ENCODE measurements around the gene JAZF1. TPM values are rescaled to one million over a fixed set of nuclear protein-coding genes. Genes with fewer than 3 reads are reported as not detected.
A peak's percentile ranks its signal among the peaks of the same experiment; 100 is the strongest.

JAZF1 gene
- total RNA-seq, 8 experiments from 2014 or later: 6.5 to 68.8 (median 17.6) TPM

DNA sequence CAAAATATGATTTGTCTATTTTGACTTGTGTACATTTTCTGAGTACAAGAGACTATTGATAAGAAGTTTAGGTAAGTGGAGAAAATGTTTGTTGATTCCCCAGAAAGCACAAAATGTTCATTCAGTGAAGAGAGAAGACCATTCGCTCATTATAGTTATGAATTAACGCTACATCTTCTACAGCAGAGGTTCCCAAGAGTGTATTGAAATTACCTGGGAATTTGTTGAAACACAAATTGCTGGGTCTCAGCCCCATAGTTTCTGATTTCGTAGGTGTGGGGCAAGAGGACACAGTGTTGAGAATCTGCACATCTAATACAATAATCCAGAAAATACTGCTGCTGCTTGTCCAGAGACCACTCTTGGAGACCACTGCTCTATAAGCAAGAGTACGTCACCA, 24.2 kb downstream of the JAZF1 start:
- Histone ChIP-seq H3K4me3 (no peak overlapping the region), H3K4me1 (replicated peaks in 1 of 2) (no peaks in the 10 kb centered on the region), H3K27ac (no peak overlapping the region)
- in situ Hi-C loops (cut with MboI; ENCODE audit: low pct_unique_long_range_greater_than_20kb in 2 of 9, low sequenced_read_pairs in 9 of 9, unreplicated experiment in 9 of 9): no loop called here
- ATAC-seq (replicated peaks in 6 of 8): no peak
- WGBS, 10 experiments: 70 to 100% (median 88%) methylated on average over 1 to 4 of the region's 4 CpGs; no CpG with 5 or more reads in 2 of the 10 experiments

DNA sequence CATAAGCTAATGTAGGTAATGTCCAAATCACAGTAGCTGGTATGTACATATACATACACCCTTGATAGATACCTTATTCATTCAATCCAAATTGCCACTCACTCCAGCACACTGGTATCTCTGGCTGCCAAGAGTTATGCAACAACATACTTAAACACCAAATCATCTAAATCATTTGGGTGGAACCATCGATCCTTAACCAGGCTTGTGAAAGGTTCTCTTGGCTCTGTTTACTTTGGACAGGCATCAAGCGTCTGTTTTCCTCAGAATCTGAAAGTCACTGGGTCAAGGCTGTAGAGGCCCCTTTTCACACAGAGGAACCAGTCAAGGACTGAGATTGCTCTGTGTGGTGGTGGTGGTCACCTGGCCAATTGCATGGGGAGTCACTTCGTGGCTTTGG, 24.6 kb downstream of the JAZF1 start:
- no peak overlapping the region for H3K27ac ChIP-seq

DNA sequence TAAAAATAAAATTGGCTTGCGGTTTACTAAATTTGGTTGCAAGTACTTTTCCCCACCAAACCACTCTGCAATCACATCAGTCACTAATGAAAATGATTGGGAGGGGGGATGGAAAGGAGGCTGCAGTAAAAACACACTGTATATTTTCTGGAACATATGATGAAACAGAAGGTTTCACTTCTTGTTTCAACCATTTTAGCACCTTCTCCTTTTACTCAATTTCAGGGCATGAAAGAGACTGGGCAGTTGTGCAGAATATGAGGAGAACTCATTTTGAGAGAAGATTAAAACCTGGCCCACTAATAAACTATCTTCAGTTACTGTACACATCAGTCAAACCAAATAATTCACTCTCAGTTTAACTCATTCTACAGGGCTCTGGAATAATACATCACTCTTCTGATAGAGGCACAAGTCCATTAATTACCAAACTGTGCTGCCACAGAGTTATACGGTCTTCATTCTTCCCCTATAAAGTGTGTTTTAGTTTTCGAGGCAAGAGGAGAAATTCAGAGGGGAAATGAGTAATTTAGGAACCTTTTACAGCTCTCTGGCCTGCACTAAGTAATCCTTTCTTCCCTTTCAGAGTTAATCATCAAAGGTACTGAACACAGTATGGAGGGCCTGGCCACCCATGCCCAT, 25.5 kb downstream of the JAZF1 start:
- Histone ChIP-seq H3K4me1 (replicated peaks in 1 of 2) (no peaks in the 10 kb centered on the region), H3K4me3 (no peak overlapping the region), H3K27ac (no peak overlapping the region)
- no peak for ATAC-seq (replicated peaks in 6 of 8)
- in situ Hi-C loops (cut with MboI; ENCODE audit: low pct_unique_long_range_greater_than_20kb in 2 of 9, low sequenced_read_pairs in 9 of 9, unreplicated experiment in 9 of 9): no loop called here
- WGBS, 10 experiments: 49 to 100% (median 89%) methylated on average over 1 to 3 of the region's 3 CpGs

More for the DNA sequence above, 24.6 kb downstream of the JAZF1 start:
- peak in 2 of 8 experiments; percentile 36 to 72 for ATAC-seq (replicated peaks in 6 of 8)
- 29 to 100% (median 93%) methylated on average over 1 to 3 of the region's 3 CpGs; no CpG with 5 or more reads in 3 of the 10 experiments for WGBS, 10 experiments
- H3K4me3 ChIP-seq: no peak overlapping the region
- H3K4me1 ChIP-seq (replicated peaks in 1 of 2): no peaks in the 10 kb centered on the region
- in situ Hi-C loops (cut with MboI; ENCODE audit: low pct_unique_long_range_greater_than_20kb in 2 of 9, low sequenced_read_pairs in 9 of 9, unreplicated experiment in 9 of 9): no loop called here

DNA sequence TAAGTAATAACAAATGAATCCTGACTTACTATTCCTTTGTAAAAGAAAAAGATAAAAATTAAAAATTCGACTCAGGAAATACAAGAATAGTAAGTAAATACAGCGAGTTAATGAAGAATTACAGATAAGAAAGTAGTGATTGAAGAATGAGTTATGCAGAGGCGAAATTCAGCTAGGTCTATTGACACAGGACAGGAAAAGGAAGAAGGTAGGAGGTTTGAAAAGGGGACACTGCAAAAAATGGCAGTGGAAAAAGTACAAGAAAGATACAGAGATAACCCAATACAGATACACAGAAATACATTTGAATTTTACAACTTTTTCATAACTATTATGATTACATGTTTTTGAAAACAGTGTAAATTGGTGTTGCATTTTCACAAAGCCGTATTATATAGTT, 28.0 kb downstream of the JAZF1 start:
- Histone ChIP-seq H3K4me1 (replicated peaks in 1 of 2) (peaks cover 5 to 8% of the 10 kb centered on the region in 2 donors), H3K4me3 (no peak overlapping the region), H3K27ac (no peak overlapping the region)
- in situ Hi-C loops (cut with MboI; ENCODE audit: low pct_unique_long_range_greater_than_20kb in 2 of 9, low sequenced_read_pairs in 9 of 9, unreplicated experiment in 9 of 9): no loop called here
- ATAC-seq (replicated peaks in 6 of 8): no peak
- 62 to 92% (median 78%) methylated on average over 2 to 4 of the region's 4 CpGs for WGBS, 10 experiments

DNA sequence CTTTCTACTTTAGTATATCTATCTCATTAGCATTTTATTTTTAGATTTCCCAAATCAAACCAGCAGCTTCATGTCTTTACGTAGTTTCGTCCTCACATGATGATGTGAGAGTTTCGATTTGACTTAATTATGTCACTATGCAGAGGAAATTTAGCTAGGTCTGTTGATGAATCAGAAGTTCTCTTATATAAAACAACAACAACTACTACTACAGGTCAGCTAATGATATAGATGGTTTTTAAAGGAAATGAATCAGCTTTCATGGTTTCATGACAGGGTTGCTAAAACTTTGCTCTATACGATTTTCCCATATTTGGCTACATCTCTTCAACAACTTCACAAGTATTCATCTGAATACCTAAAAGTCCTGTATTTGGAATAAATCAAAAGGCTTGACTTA, 28.6 kb downstream of the JAZF1 start:
- H3K4me1 ChIP-seq (replicated peaks in 1 of 2): peaks cover 5 to 8% of the 10 kb centered on the region in 2 donors

DNA sequence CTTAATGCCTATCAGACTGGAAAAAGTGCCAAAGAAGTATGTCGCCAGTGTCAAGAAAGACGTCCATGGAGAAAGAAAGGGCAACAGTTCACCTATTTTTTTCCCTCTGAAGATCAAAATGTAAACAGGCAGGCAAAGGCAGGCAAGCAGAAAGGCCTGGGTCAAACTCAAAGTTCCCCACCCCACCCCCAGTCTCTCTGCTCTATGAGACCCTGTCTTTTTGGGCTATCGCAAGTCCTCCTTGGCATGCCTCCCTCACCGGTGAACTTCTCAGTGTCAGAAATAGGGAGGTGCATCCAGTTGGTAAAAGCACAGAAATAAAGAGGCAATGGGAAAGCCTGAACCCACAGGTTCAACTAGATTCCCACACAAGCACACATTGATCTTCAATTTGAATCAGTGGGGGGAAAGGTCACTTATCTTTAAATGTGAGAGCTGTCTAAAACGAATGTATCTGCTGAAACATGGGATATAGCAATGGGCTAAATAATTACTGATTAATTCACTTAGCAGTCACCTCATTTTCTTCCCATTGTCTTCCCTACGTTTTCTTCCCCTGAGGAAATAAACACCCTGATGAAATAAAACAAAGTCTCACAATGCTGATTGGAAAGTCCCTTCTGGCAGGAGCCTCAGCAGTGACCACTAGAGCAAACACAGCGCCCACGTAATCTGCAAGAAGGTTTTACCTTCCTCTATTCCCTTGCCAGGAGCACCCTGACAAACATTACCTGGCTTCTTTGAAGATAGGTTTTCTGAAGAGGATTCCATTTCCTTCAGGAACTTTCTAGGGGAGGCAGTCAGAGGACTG, 31.1 kb downstream of the JAZF1 start:
- Histone ChIP-seq H3K4me3 (no peak overlapping the region), H3K4me1 (replicated peaks in 1 of 2) (peaks cover 8 to 10% of the 10 kb centered on the region in 2 donors), H3K27ac (no peak overlapping the region)
- in situ Hi-C loops (cut with MboI; ENCODE audit: low pct_unique_long_range_greater_than_20kb in 2 of 9, low sequenced_read_pairs in 9 of 9, unreplicated experiment in 9 of 9): no loop called here
- whole genome bisulfite sequencing, 10 experiments: 17 to 100% (median 73%) methylated on average over 1 to 6 of the region's 8 CpGs
- no peak for ATAC-seq (replicated peaks in 6 of 8)

More for the DNA sequence above, 28.6 kb downstream of the JAZF1 start:
- H3K4me3 ChIP-seq: no peak overlapping the region
- H3K27ac ChIP-seq: no peak overlapping the region
- no peak for ATAC-seq (replicated peaks in 6 of 8)
- 55 to 100% (median 95%) methylated on average over 2 to 4 of the region's 4 CpGs for WGBS, 10 experiments
- in situ Hi-C loops (cut with MboI; ENCODE audit: low pct_unique_long_range_greater_than_20kb in 2 of 9, low sequenced_read_pairs in 9 of 9, unreplicated experiment in 9 of 9): no loop called here

DNA sequence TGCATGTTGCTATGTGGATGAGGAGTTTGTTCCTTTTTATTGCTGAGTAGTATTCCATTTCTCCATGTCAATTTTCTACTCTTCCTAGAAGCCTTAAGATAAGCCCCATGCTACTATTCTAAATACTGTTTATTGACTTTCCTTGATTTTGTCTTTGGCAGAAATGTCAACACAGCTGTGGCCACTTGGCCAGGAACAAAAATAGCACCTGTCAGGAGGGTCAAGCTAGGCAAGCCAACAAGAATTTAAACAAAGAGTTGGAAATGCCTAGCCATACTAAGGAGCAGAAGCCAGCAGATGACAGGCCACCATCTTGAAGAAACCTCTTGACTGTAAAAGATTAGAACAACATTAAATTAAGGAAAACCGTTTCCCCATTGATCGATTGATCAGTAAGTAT, 34.7 kb downstream of the JAZF1 start:
- H3K4me1 ChIP-seq (replicated peaks in 1 of 2): peaks cover 8 to 16% of the 10 kb centered on the region in 2 donors
- in situ Hi-C loops (cut with MboI; ENCODE audit: low pct_unique_long_range_greater_than_20kb in 2 of 9, low sequenced_read_pairs in 9 of 9, unreplicated experiment in 9 of 9): no loop called here
- no peak overlapping the region for H3K4me3 ChIP-seq
- WGBS, 10 experiments: 80 to 100% (median 94%) methylated on average over 1 to 2 of the region's 2 CpGs; no CpG with 5 or more reads in 4 of the 10 experiments
- ATAC-seq (replicated peaks in 6 of 8): no peak
- no peak overlapping the region for H3K27ac ChIP-seq

DNA sequence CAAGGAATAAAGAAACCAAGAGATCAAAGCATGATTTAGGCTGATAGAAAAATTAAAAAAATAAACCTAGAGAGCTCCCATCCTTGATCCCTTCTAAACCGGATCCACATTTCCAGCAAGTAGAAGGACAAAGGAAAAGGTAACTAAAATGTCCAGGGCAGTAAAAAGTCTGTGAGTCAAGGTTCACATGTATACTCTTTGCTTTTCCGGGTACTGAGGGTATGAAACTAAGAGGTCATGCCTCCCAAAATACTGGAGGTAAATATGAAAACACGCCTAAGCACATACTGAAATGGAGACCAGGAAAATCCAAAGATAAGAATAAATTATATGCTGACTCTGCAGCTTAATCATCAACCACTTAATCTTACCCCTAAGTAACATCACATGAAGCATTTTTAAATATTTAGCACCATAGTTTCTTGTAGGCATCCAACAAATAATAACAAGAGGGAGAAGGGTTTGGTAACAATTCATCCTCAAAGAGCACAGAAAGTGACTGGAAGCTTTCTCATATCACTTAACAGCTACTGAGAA, 35.4 kb downstream of the JAZF1 start:
- Histone ChIP-seq H3K27ac (no peak overlapping the region), H3K4me3 (no peak overlapping the region), H3K4me1 (replicated peaks in 1 of 2) (peaks cover 8 to 16% of the 10 kb centered on the region in 2 donors)
- 73 to 93% (median 86%) methylated on average over 1 to 3 of the region's 3 CpGs for WGBS, 10 experiments
- no peak for ATAC-seq (replicated peaks in 6 of 8)
- in situ Hi-C loops (cut with MboI; ENCODE audit: low pct_unique_long_range_greater_than_20kb in 2 of 9, low sequenced_read_pairs in 9 of 9, unreplicated experiment in 9 of 9): no loop called here

DNA sequence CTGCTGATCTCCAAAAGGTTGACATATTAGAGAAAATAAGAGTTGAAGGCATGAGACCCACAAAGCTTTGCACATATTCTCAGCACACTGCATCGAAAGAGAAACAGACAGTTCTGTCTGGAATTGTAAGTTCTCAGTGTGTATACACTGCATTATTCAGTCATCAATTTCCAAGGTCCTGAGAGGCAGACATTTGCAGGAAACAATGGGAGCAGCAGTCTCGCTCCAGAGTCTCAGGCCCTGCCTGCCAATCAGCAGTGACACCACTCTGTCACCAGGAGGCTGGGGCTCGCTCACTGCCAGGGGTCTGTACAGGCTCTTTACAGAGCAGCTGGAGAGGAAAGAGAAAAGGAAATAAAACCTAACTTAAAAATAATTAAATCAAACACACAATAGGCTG, 36.3 kb downstream of the JAZF1 start:
- Histone ChIP-seq H3K27ac (no peak overlapping the region), H3K4me1 (replicated peaks in 1 of 2) (peaks cover 5 to 12% of the 10 kb centered on the region in 2 donors), H3K4me3 (no peak overlapping the region)
- 12 to 100% (median 51%) methylated on average over 1 to 3 of the region's 3 CpGs; no CpG with 5 or more reads in 2 of the 10 experiments for WGBS, 10 experiments
- in situ Hi-C loops (cut with MboI; ENCODE audit: low pct_unique_long_range_greater_than_20kb in 2 of 9, low sequenced_read_pairs in 9 of 9, unreplicated experiment in 9 of 9): no loop called here
- peak in 6 of 8 experiments; percentile 31 to 99 (median 98) for ATAC-seq (replicated peaks in 6 of 8)

DNA sequence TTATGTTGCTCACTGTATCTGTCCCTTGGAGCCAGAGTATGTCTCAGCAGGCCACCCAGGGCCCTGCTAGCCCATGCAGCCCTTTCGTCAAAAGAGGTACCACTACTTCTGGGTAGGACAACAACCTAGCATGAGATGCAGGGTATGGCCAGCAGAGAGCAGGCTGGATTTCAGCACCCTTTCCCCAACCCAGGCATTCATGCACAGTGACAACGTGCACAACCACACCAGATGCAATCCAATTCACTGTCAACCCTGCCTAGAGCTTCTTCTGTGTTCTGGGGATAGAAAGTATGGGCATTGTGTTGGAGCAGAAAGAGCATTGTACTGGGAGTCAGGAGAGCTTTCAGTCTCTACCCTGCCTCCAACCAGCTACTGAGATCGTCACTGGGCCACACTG, 37.9 kb downstream of the JAZF1 start:
- peaks cover 0 to 10% of the 10 kb centered on the region in 2 donors for H3K4me1 ChIP-seq (replicated peaks in 1 of 2)
- no peak overlapping the region for H3K4me3 ChIP-seq
- peak in 1 of 8 experiments; percentile 23 for ATAC-seq (replicated peaks in 6 of 8)
- in situ Hi-C loops (cut with MboI; ENCODE audit: low pct_unique_long_range_greater_than_20kb in 2 of 9, low sequenced_read_pairs in 9 of 9, unreplicated experiment in 9 of 9): no loop called here
- WGBS, 10 experiments: 50 to 100% (median 92%) methylated on average over 1 to 2 of the region's 3 CpGs; no CpG with 5 or more reads in 4 of the 10 experiments
- no peak overlapping the region for H3K27ac ChIP-seq

DNA sequence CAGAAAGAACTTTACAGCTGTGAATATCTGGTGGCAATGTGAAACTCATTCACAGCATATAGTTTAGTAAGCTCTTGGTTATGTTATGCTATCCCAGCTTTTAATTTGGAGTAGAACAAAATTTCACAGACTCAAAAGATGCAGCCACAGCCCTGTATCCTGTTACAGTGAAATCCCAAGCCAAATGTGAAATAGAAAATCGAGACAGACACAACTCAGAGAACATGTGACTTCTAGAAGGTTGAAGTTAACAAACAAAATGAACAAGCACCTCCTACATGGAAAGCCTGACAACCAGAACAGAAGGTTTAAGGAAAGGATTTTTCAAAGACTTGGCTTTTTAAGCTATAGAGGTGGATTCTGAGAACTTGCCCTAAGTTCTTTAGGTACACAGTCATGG, 39.6 kb downstream of the JAZF1 start:
- no peak overlapping the region for H3K27ac ChIP-seq
- in situ Hi-C loops (cut with MboI; ENCODE audit: low pct_unique_long_range_greater_than_20kb in 2 of 9, low sequenced_read_pairs in 9 of 9, unreplicated experiment in 9 of 9): no loop called here
- WGBS, 10 experiments: 0 to 100% (median 43%) methylated on average over 1 of the region's 1 CpG; no CpG with 5 or more reads in 4 of the 10 experiments
- H3K4me1 ChIP-seq (replicated peaks in 1 of 2): peaks cover 3 to 10% of the 10 kb centered on the region in 2 donors
- no peak overlapping the region for H3K4me3 ChIP-seq
- peak in 1 of 8 experiments; percentile 51 for ATAC-seq (replicated peaks in 6 of 8)

DNA sequence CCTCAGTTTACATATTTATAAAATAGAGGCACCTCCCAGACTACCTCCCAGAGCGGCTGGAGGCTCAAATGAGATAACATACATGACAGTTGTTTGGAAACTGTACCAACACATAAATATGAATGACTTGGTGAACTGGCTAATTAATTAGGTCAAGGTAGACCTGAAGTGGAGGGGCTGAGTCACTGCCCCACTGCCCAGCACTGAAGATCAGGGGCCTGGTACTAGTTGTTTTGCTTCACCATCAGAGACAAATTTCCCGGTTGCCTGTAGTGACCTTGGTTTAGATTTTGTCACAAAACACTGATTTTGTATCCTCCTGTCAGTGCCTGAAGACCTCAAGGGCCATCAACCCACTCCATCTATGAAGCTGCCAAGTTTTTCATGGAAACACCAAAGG, 41.8 kb downstream of the JAZF1 start:
- no peak overlapping the region for H3K4me3 ChIP-seq
- ATAC-seq (replicated peaks in 6 of 8): no peak
- WGBS, 10 experiments: 83 to 100% (median 92%) methylated on average over 1 to 2 of the region's 2 CpGs; no CpG with 5 or more reads in 6 of the 10 experiments
- peaks cover 0 to 3% of the 10 kb centered on the region in 2 donors for H3K4me1 ChIP-seq (replicated peaks in 1 of 2)
- H3K27ac ChIP-seq: no peak overlapping the region
- in situ Hi-C loops (cut with MboI; ENCODE audit: low pct_unique_long_range_greater_than_20kb in 2 of 9, low sequenced_read_pairs in 9 of 9, unreplicated experiment in 9 of 9): no loop called here

DNA sequence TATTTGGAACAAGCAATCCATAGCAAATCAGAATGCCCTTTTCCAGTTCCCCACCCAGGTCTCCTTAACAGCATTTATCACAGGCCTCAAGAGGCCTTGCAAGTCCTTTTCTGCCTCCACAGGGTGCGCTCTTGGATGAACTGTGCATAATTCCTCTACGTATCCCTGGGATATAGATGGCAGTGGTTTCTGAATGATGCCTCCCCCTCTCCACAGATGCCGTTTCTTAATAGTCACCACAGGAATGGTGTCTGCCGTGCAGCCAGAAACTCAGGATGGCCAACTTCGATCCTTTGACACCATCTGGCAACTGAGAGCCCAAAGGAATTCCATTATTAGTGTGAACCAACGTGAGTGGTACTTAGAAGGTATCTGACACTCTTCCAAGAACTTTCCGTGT, 43.1 kb downstream of the JAZF1 start:
- Histone ChIP-seq H3K4me3 (no peak overlapping the region), H3K4me1 (replicated peaks in 1 of 2) (peaks cover 0 to 3% of the 10 kb centered on the region in 2 donors), H3K27ac (no peak overlapping the region)
- 67 to 100% (median 90%) methylated on average over 1 to 6 of the region's 7 CpGs; no CpG with 5 or more reads in 3 of the 10 experiments for WGBS, 10 experiments
- ATAC-seq (replicated peaks in 6 of 8): peak in 1 of 8 experiments; percentile 86
- in situ Hi-C loops (cut with MboI; ENCODE audit: low pct_unique_long_range_greater_than_20kb in 2 of 9, low sequenced_read_pairs in 9 of 9, unreplicated experiment in 9 of 9): no loop called here
